ENCODE results near the gene LOXL1.

GRCh38 chr15:73889053-73889761 is 37.1 kb upstream of the LOXL1 start:
- no peak for TF ChIP-seq FOXM1 (IDR thresholded peaks at IDR 0.05; ENCODE audit: low read depth)
- no peak for TF ChIP-seq USF2 (IDR thresholded peaks at IDR 0.05; ENCODE audit: borderline replicate concordance, low read depth, low read length)
